Lower leg skin (tissue), 4 donors: ENCODE data around the gene TMIE. TPM values are rescaled to one million over a fixed set of nuclear protein-coding genes. Genes with fewer than 3 reads are reported as not detected.

Experiments
- DNase-seq, 2 donors: peaks; one replicate each; pipeline ENCODE4 v3.0.0-alpha.2; 2019; ENCODE audit warnings: low spot score in 2 of 2
- H3K4me3 ChIP-seq: fragments of 200-600 bp; sonication (generic); 2 replicates; pipeline ENCODE4 v1.5.1; 2017; ENCODE audit warnings: mild to moderate bottlenecking, low read depth; ENCODE audit not compliant: poor library complexity, severe bottlenecking
- POLR2A ChIP-seq, 2 donors: fragments of 450-650 bp; IDR thresholded peaks; one replicate each; pipeline ENCODE4 v1.6.1; 2016 to 2017; ENCODE audit warnings: antibody characterized with exemption in 2 of 2, mild to moderate bottlenecking in 1 of 2, moderate library complexity in 1 of 2
- WGBS, 2 donors: methylation state at CpG; one replicate each; pipeline ENCODE4 v1.1.5; 2018; 5-methylcytosine and 5-hydroxymethylcytosine counted together
- intact Hi-C: fragments of 100-400 bp; cut with DNase I; formaldehyde crosslinking; loops from one replicate; pipeline ENCODE4 v1.15.0; 2023; ENCODE audit warnings: low total_unique reads
- total RNA-seq, 4 donors: library from RNA; depleted of rRNA; stranded (reverse); fragments of >200 nt; gene quantifications; one replicate each; pipeline ENCODE4 v1.1.0, GENCODE V29; 2016
- TF ChIP-seq, protein P1 (sequence below), 3 donors: fragments of 450-650 bp; IDR thresholded peaks; one replicate each; pipeline ENCODE4 v1.5.1; 2016; ENCODE audit warnings: antibody characterized with exemption in 3 of 3, mild to moderate bottlenecking in 3 of 3, moderate library complexity in 2 of 3

Gene TMIE
- total RNA-seq, 4 donors from 2014 or later: 0.37 to 1.1 (median 0.67) TPM

DNA sequence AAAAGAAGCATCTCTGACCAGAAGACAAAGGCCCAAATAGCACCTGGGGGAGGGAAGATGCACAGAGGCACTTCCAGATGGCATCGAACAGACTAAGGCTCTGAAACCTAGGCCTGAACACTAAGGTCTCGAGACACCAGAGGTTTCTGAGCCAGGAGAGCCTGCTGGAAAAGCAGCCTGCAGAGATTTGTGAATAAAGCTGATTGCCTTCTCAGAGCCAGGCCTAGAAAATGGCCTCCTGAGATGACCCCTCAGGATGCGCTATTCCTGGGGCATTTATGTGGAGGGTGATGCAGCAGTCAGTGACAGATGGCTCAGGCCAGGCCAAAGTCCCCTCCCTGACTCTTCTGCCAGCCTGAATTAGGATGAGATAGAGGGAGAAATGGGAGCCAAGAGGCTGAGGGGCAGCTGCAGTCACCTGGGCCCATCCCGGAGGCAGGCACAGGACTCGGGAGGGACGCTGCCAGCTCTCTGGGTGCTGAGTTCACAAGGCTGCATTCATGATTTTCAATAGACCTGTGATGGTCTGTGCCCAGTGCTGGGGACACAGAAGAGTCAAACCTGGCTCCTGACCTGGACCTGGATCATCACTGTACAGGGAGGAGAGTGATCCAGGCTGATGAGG, 9.6 kb downstream of the TMIE start:
- WGBS, 2 donors: 90 to 93% methylated on average over 6 of the region's 6 CpGs
- H3K4me3 ChIP-seq: no peak overlapping the region
- no peak for TF ChIP-seq POLR2A (IDR thresholded peaks at IDR 0.05)
- TF ChIP-seq, protein P1, sequence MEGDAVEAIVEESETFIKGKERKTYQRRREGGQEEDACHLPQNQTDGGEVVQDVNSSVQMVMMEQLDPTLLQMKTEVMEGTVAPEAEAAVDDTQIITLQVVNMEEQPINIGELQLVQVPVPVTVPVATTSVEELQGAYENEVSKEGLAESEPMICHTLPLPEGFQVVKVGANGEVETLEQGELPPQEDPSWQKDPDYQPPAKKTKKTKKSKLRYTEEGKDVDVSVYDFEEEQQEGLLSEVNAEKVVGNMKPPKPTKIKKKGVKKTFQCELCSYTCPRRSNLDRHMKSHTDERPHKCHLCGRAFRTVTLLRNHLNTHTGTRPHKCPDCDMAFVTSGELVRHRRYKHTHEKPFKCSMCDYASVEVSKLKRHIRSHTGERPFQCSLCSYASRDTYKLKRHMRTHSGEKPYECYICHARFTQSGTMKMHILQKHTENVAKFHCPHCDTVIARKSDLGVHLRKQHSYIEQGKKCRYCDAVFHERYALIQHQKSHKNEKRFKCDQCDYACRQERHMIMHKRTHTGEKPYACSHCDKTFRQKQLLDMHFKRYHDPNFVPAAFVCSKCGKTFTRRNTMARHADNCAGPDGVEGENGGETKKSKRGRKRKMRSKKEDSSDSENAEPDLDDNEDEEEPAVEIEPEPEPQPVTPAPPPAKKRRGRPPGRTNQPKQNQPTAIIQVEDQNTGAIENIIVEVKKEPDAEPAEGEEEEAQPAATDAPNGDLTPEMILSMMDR (IDR thresholded peaks at IDR 0.05): no peak
- intact Hi-C loops: no loop called here
- peak in 1 of 2 donors; percentile 59 for DNase-seq

DNA sequence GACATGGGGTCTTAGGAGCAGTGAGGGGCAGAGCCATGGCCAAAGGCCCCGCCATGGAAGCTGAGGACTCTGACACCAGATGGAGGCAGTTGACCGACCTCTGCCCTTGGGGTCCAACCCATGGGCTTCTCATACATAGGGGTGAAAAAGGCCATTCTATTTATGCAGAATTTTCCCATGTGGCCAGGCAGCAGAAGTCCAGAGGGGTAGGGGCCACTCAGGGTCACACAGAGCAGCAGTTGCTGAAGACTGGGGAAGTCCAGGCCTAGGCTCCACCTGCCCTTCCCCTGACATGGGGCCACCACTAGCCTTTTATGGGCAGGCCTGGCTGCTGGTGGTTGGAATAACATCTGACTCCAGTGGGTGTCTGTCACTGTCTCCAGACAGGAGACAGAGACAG, 10.1 kb downstream of the TMIE start:
- no peak for TF ChIP-seq POLR2A (IDR thresholded peaks at IDR 0.05)
- TF ChIP-seq, protein P1 (IDR thresholded peaks at IDR 0.05): no peak
- H3K4me3 ChIP-seq: no peak overlapping the region
- 93 to 100% methylated on average over 2 of the region's 2 CpGs for WGBS, 2 donors
- intact Hi-C loops: no loop called here
- peak in 1 of 2 donors; percentile 42 for DNase-seq

DNA sequence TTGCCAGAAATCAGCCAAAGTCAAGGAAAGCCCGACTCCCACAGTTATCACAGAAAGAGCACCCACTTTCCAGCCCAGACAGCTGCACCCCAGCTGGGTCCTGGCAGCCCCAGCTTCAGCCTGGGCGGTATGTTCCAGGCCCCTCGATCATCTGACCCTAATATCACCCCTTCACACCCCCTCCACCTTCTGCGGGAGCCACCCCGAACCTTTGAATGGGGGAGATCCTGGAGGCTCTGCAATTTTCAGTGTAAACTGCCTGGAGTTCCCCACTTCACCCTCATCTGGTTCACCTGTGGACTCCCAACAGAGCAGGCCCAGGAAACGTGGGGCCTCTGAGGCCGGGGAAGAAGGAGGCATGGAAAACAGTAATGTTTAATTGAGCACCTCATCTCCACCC, 10.6 kb downstream of the TMIE start:
- DNase-seq: peak in 1 of 2 donors; percentile 42
- whole genome bisulfite sequencing, 2 donors: 85 to 97% methylated on average over 7 of the region's 7 CpGs
- intact Hi-C loops: no loop called here
- H3K4me3 ChIP-seq: no peak overlapping the region
- TF ChIP-seq POLR2A (IDR thresholded peaks at IDR 0.05): no peak
- TF ChIP-seq, protein P1 (IDR thresholded peaks at IDR 0.05): no peak

DNA sequence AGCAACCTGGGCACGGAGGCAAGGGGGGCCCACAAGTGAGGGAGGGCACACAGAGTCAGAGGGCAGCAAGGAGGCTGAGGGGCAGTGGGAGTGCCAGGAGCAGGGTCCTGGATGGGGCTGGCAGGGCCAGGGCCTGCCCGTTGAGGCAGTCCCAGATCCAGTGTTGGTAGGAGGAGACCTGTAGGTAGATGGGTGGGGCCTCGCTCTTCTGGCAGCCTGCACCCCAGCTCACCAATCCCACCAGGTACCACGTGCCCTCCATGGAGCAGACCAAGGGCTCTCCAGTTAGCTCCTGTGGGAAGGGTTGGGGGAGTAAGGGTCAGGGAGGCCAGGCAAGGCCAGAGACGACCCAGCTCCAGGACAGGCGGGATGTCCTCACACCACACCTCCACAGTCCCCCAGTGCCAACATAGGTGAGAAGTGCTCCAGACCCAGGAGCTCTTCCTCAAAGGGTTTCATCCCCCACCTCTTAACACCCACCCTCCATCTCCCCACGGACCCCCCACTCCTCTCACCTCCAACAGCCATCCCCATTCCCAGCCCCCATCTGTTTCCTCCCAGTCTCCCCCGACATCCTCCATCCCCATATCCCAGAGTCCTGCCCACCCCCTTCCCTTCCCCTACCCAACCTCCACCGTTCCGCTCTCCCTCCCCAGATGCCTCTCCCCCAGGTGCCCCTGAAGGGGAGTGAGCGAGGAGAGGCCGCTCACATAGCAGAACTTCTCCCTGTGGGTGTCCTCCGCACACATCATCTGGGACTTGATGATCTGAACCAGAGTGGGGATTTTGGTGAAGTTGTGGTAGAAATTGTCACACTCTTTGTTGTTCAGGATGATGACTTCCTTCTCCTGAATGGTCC, 11.2 kb downstream of the TMIE start:
- TF ChIP-seq POLR2A (IDR thresholded peaks at IDR 0.05): no peak
- TF ChIP-seq, protein P1 (IDR thresholded peaks at IDR 0.05): no peak
- intact Hi-C loops: no loop called here
- WGBS, 2 donors: 88 to 94% methylated on average over 13 of the region's 13 CpGs
- H3K4me3 ChIP-seq: no peak overlapping the region
- DNase-seq: peak in 1 of 2 donors; percentile 62

DNA sequence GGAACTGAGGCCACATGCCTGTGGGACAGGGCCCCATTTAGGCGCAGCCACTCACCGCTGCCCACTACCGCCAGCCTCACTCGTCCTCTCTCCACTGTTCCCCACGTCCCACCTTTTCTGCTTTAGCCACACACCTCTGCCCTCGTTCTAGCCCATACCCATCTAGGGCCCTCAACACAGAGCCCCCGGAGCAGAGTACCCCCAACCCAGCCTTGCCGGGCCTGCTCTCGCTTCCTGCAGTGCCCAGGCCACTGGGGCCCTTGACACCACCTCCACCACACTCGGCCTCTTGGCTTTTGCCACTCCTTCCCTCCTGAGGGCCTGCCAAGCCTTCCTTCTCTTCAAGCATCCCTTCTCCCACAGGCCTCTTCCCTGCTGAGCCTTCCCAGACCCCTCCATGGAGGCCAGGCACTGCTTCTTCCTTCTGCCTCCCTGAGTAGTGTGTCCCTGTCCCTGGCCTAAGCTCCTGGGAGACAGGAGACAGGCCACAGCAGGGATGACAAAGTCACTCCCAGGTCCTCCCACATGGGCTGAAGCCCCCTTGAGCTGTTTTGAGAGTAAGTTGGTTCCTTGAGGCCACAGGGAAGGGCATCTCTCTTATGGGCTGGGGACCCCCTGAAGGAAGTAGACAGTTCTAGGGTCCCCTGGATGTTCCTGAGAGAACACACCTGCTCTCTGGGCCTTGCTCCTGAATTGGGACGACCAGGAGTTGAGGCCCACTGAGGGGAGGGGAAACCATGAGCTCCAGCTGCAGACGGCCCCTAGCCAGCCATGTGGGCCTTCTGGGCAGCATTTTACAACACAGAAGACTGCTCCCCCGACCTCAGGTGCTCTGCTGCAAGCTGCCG, 12.1 kb downstream of the TMIE start:
- intact Hi-C loops: no loop called here
- TF ChIP-seq, protein P1 (IDR thresholded peaks at IDR 0.05): no peak
- TF ChIP-seq POLR2A (IDR thresholded peaks at IDR 0.05): no peak
- 85 to 88% methylated on average over 11 to 14 of the region's 14 CpGs for WGBS, 2 donors
- no peak overlapping the region for H3K4me3 ChIP-seq
- DNase-seq: peak in 1 of 2 donors; percentile 72
